Measurements from ENCODE around the gene ZBTB4.

DNA sequence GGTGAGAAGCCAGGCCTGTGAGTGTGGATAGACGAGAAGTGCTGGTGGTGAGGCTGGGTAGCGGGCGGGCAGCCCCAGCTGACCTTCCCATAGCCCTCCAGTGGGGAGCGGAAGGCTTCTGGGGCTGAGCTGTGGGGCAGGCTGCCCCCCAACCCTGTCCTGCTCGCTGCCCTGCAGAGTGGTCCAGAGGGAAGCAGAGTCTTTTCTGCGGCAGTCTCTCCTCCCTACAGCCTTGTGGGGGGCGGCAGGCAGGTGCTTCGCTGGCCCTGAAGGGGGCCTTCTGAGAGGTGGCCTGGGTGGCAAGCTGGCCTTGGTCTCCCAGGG, 68.0 kb downstream of the ZBTB4 start:
- TF ChIP-seq, protein P1, sequence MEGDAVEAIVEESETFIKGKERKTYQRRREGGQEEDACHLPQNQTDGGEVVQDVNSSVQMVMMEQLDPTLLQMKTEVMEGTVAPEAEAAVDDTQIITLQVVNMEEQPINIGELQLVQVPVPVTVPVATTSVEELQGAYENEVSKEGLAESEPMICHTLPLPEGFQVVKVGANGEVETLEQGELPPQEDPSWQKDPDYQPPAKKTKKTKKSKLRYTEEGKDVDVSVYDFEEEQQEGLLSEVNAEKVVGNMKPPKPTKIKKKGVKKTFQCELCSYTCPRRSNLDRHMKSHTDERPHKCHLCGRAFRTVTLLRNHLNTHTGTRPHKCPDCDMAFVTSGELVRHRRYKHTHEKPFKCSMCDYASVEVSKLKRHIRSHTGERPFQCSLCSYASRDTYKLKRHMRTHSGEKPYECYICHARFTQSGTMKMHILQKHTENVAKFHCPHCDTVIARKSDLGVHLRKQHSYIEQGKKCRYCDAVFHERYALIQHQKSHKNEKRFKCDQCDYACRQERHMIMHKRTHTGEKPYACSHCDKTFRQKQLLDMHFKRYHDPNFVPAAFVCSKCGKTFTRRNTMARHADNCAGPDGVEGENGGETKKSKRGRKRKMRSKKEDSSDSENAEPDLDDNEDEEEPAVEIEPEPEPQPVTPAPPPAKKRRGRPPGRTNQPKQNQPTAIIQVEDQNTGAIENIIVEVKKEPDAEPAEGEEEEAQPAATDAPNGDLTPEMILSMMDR (IDR thresholded peaks at IDR 0.05) = no peak
- TF ChIP-seq POLR2A (IDR thresholded peaks at IDR 0.05) = no peak

Measured in tibial nerve (tissue), 3 donors.